HG03135 (cell line): Measurements from ENCODE around the gene KLK5.
"Not testable (repeated sequence)": the region's sequence is repeated elsewhere in the genome, so short reads cannot be mapped to it uniquely, and the experiment has no call there.

Experiments
- ATAC-seq: cut with Tn5 transposase; IDR thresholded peaks from one replicate; pipeline ENCODE4 v1.9.1; 2021; ENCODE audit warnings: mild to moderate bottlenecking, moderate library complexity; ENCODE audit not compliant: unreplicated experiment

The KLK5 gene

GRCh38 chr19:50952910-50953309 is at the start of gene KLK5:
Gene KLK5 (minus strand): TSS chr19:50953038. CDS start chr19:50952657, 381 bp downstream.
- no peak for ATAC-seq

GRCh38 chr19:51002089-51002532 is 49.3 kb upstream of the KLK5 start:
- ATAC-seq, result no peak

- ATAC-seq, result no peak
Measured at GRCh38 chr19:51001515-51001914, 48.7 kb upstream of the KLK5 start, which contains the start of gene KLK8. Gene KLK8 (minus strand): TSS chr19:51001604. CDS start chr19:51001167, 437 bp downstream.

GRCh38 chr19:51000981-51001380 is 48.1 kb upstream of the KLK5 start:
- ATAC-seq, result no peak

- no peak for ATAC-seq
Measured at GRCh38 chr19:51000426-51000825, 47.6 kb upstream of the KLK5 start.

- ATAC-seq, result no peak
Measured at GRCh38 chr19:50998686-50999085, 45.8 kb upstream of the KLK5 start.

GRCh38 chr19:50998061-50998460 is 45.2 kb upstream of the KLK5 start:
- no peak for ATAC-seq

GRCh38 chr19:50994129-50994528 is 41.3 kb upstream of the KLK5 start:
- ATAC-seq, result no peak

GRCh38 chr19:50992666-50993035 is 39.8 kb upstream of the KLK5 start:
- no peak for ATAC-seq

GRCh38 chr19:50984416-50984815 is 31.6 kb upstream of the KLK5 start:
- ATAC-seq, result not testable (repeated sequence)

- no peak for ATAC-seq
Measured at GRCh38 chr19:50983625-50984292, 30.9 kb upstream of the KLK5 start, which contains the start of gene KLK7. Gene KLK7 (minus strand): TSS chr19:50983917. CDS start chr19:50982399, 1,518 bp downstream.

GRCh38 chr19:50982186-50982585 is 29.3 kb upstream of the KLK5 start:
- no peak for ATAC-seq

GRCh38 chr19:50981587-50982146 is 28.8 kb upstream of the KLK5 start:
- no peak for ATAC-seq

GRCh38 chr19:50980208-50980607 is 27.4 kb upstream of the KLK5 start:
- no peak for ATAC-seq

- no peak for ATAC-seq
Measured at GRCh38 chr19:50979758-50980157, 26.9 kb upstream of the KLK5 start.

- ATAC-seq, result no peak
Measured at GRCh38 chr19:50978772-50979390, 26.0 kb upstream of the KLK5 start.

GRCh38 chr19:50977626-50978025 is 24.8 kb upstream of the KLK5 start:
- ATAC-seq, result no peak

- no peak for ATAC-seq
Measured at GRCh38 chr19:50975766-50976165, 22.9 kb upstream of the KLK5 start.

- ATAC-seq, result no peak
Measured at GRCh38 chr19:50974702-50975556, 22.1 kb upstream of the KLK5 start.

- ATAC-seq, result no peak
Measured at GRCh38 chr19:50972795-50973376, 20.0 kb upstream of the KLK5 start.

GRCh38 chr19:50969810-50970209 is 17.0 kb upstream of the KLK5 start:
- ATAC-seq, result not testable (repeated sequence)
